Activated CD4-positive, alpha-beta T cell treated with anti-CD3 and anti-CD28 coated beads, Interleukin-2, amount 10 ng/mL, durations not matched to agents 7 days and 5 days (primary cell): ENCODE results near the gene KAT2A. TPM values are rescaled to one million over a fixed set of nuclear protein-coding genes. Genes with fewer than 3 reads are reported as not detected.
"Not testable (repeated sequence)": the region's sequence is repeated elsewhere in the genome, so short reads cannot be mapped to it uniquely, and the experiment has no call there.

Source experiments
- CTCF ChIA-PET: fragments of 350-600 bp; sonication (Branson Sonifier 250); formaldehyde crosslinking; loops from one replicate; lab custom pipeline; 2021; ENCODE audit warnings: antibody characterized with exemption; lab: Charles Lee
- POLR2A ChIA-PET: fragments of 350-600 bp; sonication (Branson Sonifier 250); formaldehyde crosslinking; loops from one replicate; lab custom pipeline; 2021; ENCODE audit warnings: antibody characterized with exemption; lab: Charles Lee
- DNase-seq: peaks from one replicate; pipeline ENCODE4 v3.0.0-alpha.2; 2020
- H3K27ac Mint-ChIP-seq: one replicate; pipeline ENCODE4 v1.8.0; 2021; ENCODE audit warnings: mild to moderate bottlenecking, moderate library complexity, mixed read lengths
- H3K27me3 Mint-ChIP-seq: one replicate; pipeline ENCODE4 v1.8.0; 2021; ENCODE audit warnings: mixed read lengths
- H3K36me3 Mint-ChIP-seq: one replicate; pipeline ENCODE4 v1.8.0; 2021; ENCODE audit warnings: low read depth, mixed read lengths
- H3K4me1 Mint-ChIP-seq: one replicate; pipeline ENCODE4 v1.8.0; 2021; ENCODE audit warnings: mixed read lengths
- H3K4me3 Mint-ChIP-seq: one replicate; pipeline ENCODE4 v1.8.0; 2021; ENCODE audit warnings: mild to moderate bottlenecking, moderate library complexity, mixed read lengths
- H3K9me3 Mint-ChIP-seq: one replicate; pipeline ENCODE4 v1.8.0; 2021; ENCODE audit warnings: mixed read lengths
- total RNA-seq, 2 experiments: library from RNA; stranded (reverse); gene quantifications; one replicate each; pipeline ENCODE4 v1.2.3, GENCODE V29; 2021

KAT2A gene
- total RNA-seq, 2 experiments from 2014 or later, result 47.9 to 48.3 TPM

GRCh38 chr17:42153919-42154742, 33.0 kb upstream of the KAT2A start:
- Mint-ChIP-seq H3K4me1 (peaks cover 45% of the 10 kb centered on the region), H3K27ac (peak overlapping the region; percentile 89), H3K36me3 (peaks cover 19% of the 10 kb centered on the region), H3K9me3 (peaks cover 2% of the 10 kb centered on the region), H3K27me3 (no peaks in the 10 kb centered on the region), H3K4me3 (peak overlapping the region; percentile 90)
- DNase-seq, result peak; percentile 13
- CTCF ChIA-PET, result interaction anchor here (0.6 to 1.9 kb wide), 4 partner anchors 21 to 208 kb away, joined by 3 to 7 read pairs (median 4); partner anchors contain the start of gene NKIRAS2
- POLR2A ChIA-PET, result interaction anchor here (0.5 to 0.7 kb wide), 2 partner anchors 16 to 70 kb away, joined by 3 read pairs; no protein-coding TSS in a partner anchor

- ChIA-PET CTCF (interaction anchor here (0.7 kb wide), 1 partner anchor 32 kb away, joined by 5 read pairs; no protein-coding TSS in a partner anchor), POLR2A (no interaction called here)
- Mint-ChIP-seq H3K36me3 (peaks cover 28% of the 10 kb centered on the region), H3K4me1 (peaks cover 29% of the 10 kb centered on the region), H3K4me3 (no peak overlapping the region), H3K9me3 (no peaks in the 10 kb centered on the region), H3K27me3 (no peaks in the 10 kb centered on the region), H3K27ac (peak overlapping the region; percentile 25)
- no peak for DNase-seq
Measured at GRCh38 chr17:42146911-42147607, 25.9 kb upstream of the KAT2A start.

GRCh38 chr17:42143138-42143537, 22.0 kb upstream of the KAT2A start:
- H3K4me3 Mint-ChIP-seq, H3K9me3 Mint-ChIP-seq, POLR2A ChIA-PET, H3K27ac Mint-ChIP-seq, H3K27me3 Mint-ChIP-seq, DNase-seq: not testable (repeated sequence)
- CTCF ChIA-PET, result interaction anchor here (0.5 to 1.4 kb wide), 3 partner anchors 10 to 108 kb away, joined by 3 to 5 read pairs (median 4); no protein-coding TSS in a partner anchor
- H3K36me3 Mint-ChIP-seq, result peaks cover 26% of the 10 kb centered on the region
- peaks cover 17% of the 10 kb centered on the region for H3K4me1 Mint-ChIP-seq

- H3K4me3 Mint-ChIP-seq, result no peak overlapping the region
- ChIA-PET POLR2A (no interaction called here), CTCF (interaction anchor here (0.5 to 1.4 kb wide), 3 partner anchors 10 to 29 kb away, joined by 3 to 6 read pairs (median 4); no protein-coding TSS in a partner anchor)
- H3K9me3 Mint-ChIP-seq, result no peaks in the 10 kb centered on the region
- no peak overlapping the region for H3K27ac Mint-ChIP-seq
- H3K4me1 Mint-ChIP-seq, result peaks cover 19% of the 10 kb centered on the region
- no peaks in the 10 kb centered on the region for H3K27me3 Mint-ChIP-seq
- H3K36me3 Mint-ChIP-seq, result peaks cover 24% of the 10 kb centered on the region
- no peak for DNase-seq
Measured at GRCh38 chr17:42142371-42142896, 21.3 kb upstream of the KAT2A start.

GRCh38 chr17:42141382-42141781, 20.2 kb upstream of the KAT2A start:
- Mint-ChIP-seq H3K4me1 (peaks cover 23% of the 10 kb centered on the region), H3K27ac (no peak overlapping the region), H3K36me3 (peaks cover 20% of the 10 kb centered on the region), H3K27me3 (no peaks in the 10 kb centered on the region), H3K4me3 (no peak overlapping the region), H3K9me3 (no peaks in the 10 kb centered on the region)
- ChIA-PET CTCF (interaction anchor here (0.6 to 1.8 kb wide), 2 partner anchors 49 to 1707 kb away, joined by 3 to 4 read pairs; no protein-coding TSS in a partner anchor), POLR2A (interaction anchor here (0.5 kb wide), 1 partner anchor 9 kb away, joined by 4 read pairs; no protein-coding TSS in a partner anchor)
- no peak for DNase-seq

GRCh38 chr17:42140690-42141089, 19.5 kb upstream of the KAT2A start:
- POLR2A ChIA-PET, result interaction anchor here (0.5 kb wide), 1 partner anchor 8 kb away, joined by 4 read pairs; no protein-coding TSS in a partner anchor
- H3K4me3 Mint-ChIP-seq, H3K9me3 Mint-ChIP-seq, DNase-seq, H3K27ac Mint-ChIP-seq, H3K27me3 Mint-ChIP-seq: not testable (repeated sequence)
- CTCF ChIA-PET, result interaction anchor here (0.6 to 1.8 kb wide), 2 partner anchors 50 to 1706 kb away, joined by 3 to 4 read pairs; no protein-coding TSS in a partner anchor
- peaks cover 30% of the 10 kb centered on the region for H3K4me1 Mint-ChIP-seq
- H3K36me3 Mint-ChIP-seq, result peaks cover 25% of the 10 kb centered on the region

- no peak for DNase-seq
- Mint-ChIP-seq H3K27ac (no peak overlapping the region), H3K4me3 (no peak overlapping the region), H3K36me3 (peaks cover 26% of the 10 kb centered on the region), H3K27me3 (no peaks in the 10 kb centered on the region), H3K4me1 (peaks cover 42% of the 10 kb centered on the region), H3K9me3 (no peaks in the 10 kb centered on the region)
- POLR2A ChIA-PET, result no interaction called here
- CTCF ChIA-PET, result interaction anchor here (0.7 to 3.2 kb wide), 4 partner anchors 26 to 325 kb away, joined by 3 to 11 read pairs (median 4); partner anchors contain the start of genes DHX58 and KCNH4
Measured at GRCh38 chr17:42138749-42139492, 17.8 kb upstream of the KAT2A start.

GRCh38 chr17:42136654-42137051, 15.5 kb upstream of the KAT2A start:
- Mint-ChIP-seq H3K36me3 (peaks cover 18% of the 10 kb centered on the region), H3K27me3 (no peaks in the 10 kb centered on the region), H3K9me3 (no peaks in the 10 kb centered on the region), H3K4me3 (no peak overlapping the region), H3K4me1 (peaks cover 50% of the 10 kb centered on the region), H3K27ac (peak overlapping the region; percentile 36)
- DNase-seq, result no peak
- ChIA-PET POLR2A (interaction anchor here (0.6 kb wide), 1 partner anchor 1386 kb away, joined by 4 read pairs; no protein-coding TSS in a partner anchor), CTCF (interaction anchor here (0.6 to 3.2 kb wide), 5 partner anchors 19 to 116 kb away, joined by 3 to 11 read pairs (median 4); partner anchors contain the start of genes KCNH4 and NKIRAS2)

- H3K4me1 Mint-ChIP-seq, result peaks cover 52% of the 10 kb centered on the region
Measured at GRCh38 chr17:42135664-42136653, 14.8 kb upstream of the KAT2A start.

GRCh38 chr17:42135151-42135550, 14.0 kb upstream of the KAT2A start:
- no peaks in the 10 kb centered on the region for H3K27me3 Mint-ChIP-seq
- H3K4me1 Mint-ChIP-seq, result peaks cover 54% of the 10 kb centered on the region
- no peak for DNase-seq
- ChIA-PET CTCF (interaction anchor here (0.7 to 2.1 kb wide), 4 partner anchors 10 to 115 kb away, joined by 3 to 5 read pairs (median 4); partner anchors contain the start of gene NKIRAS2), POLR2A (no interaction called here)
- H3K9me3 Mint-ChIP-seq, result no peaks in the 10 kb centered on the region
- H3K27ac Mint-ChIP-seq, result no peak overlapping the region
- H3K4me3 Mint-ChIP-seq, result no peak overlapping the region
- H3K36me3 Mint-ChIP-seq, result peaks cover 18% of the 10 kb centered on the region

More at GRCh38 chr17:42135664-42136653, 14.8 kb upstream of the KAT2A start:
- H3K27me3 Mint-ChIP-seq, result no peaks in the 10 kb centered on the region
- H3K4me3 Mint-ChIP-seq, result no peak overlapping the region
- no peak overlapping the region for H3K27ac Mint-ChIP-seq
- no peaks in the 10 kb centered on the region for H3K9me3 Mint-ChIP-seq
- H3K36me3 Mint-ChIP-seq, result peaks cover 17% of the 10 kb centered on the region
- CTCF ChIA-PET, result interaction anchor here (0.9 to 3.2 kb wide), 4 partner anchors 20 to 116 kb away, joined by 3 to 11 read pairs (median 4); partner anchors contain the start of genes KCNH4 and NKIRAS2
- no peak for DNase-seq
- POLR2A ChIA-PET, result interaction anchor here (0.6 kb wide), 1 partner anchor 1385 kb away, joined by 4 read pairs; no protein-coding TSS in a partner anchor
